IMR-90 (cell line): ENCODE measurements around the gene GLRB. TPM values are rescaled to one million over a fixed set of nuclear protein-coding genes. Genes with fewer than 3 reads are reported as not detected.
A peak's percentile ranks its signal among the peaks of the same experiment; 100 is the strongest.

ENCODE experiments used
- ATAC-seq: fragments of 200-7000 bp; cut with Tn5 transposase; 2 replicates; pipeline ENCODE4 v1.9.1; 2020; ENCODE audit warnings: low read depth, mild to moderate bottlenecking, moderate library complexity
- BruUV-seq: library from RNA; stranded (reverse); fragments of 400-500 nt; replicated peaks from 2 replicates; lab custom pipeline; 2021; lab: Mats Ljungman, UMichigan
- CTCF ChIA-PET: fragments of 300-600 bp; formaldehyde crosslinking; extraction: SDS; loops from one replicate; lab custom pipeline; 2021; ENCODE audit warnings: antibody characterized with exemption; lab: Yijun Ruan, JAX
- POLR2A ChIA-PET: fragments of 300-600 bp; sonication (Branson Sonifier 250); formaldehyde crosslinking; loops from one replicate; lab custom pipeline; 2022; ENCODE audit warnings: antibody characterized with exemption; ENCODE audit not compliant: unreplicated experiment; lab: Charles Lee
- DNase-seq: peaks from one replicate; pipeline ENCODE4 v3.0.0; 2013
- H2AFZ ChIP-seq: replicated peaks from 2 replicates; pipeline ENCODE3; 2013; ENCODE audit warnings: low read length, mild to moderate bottlenecking; ENCODE audit not compliant: poor library complexity
- H2AK5ac ChIP-seq: 2 replicates; pipeline ENCODE4 v1.6.1; 2013; ENCODE audit warnings: low read depth, low read length, inconsistent platforms
- H2AK9ac ChIP-seq: replicated peaks from 2 replicates; pipeline ENCODE3; 2013; ENCODE audit warnings: mild to moderate bottlenecking, low read depth, low read length, moderate library complexity; ENCODE audit not compliant: poor library complexity
- H2BK120ac ChIP-seq: 2 replicates; pipeline ENCODE4 v1.6.1; 2013; ENCODE audit warnings: low read depth, low read length, inconsistent platforms
- H2BK15ac ChIP-seq: 3 replicates; pipeline ENCODE4 v1.6.1; 2013; ENCODE audit warnings: low read depth, low read length, inconsistent platforms
- H2BK20ac ChIP-seq: 2 replicates; pipeline ENCODE4 v1.6.1; 2013; ENCODE audit warnings: low read depth, mild to moderate bottlenecking, inconsistent platforms, low read length, moderate library complexity
- H2BK5ac ChIP-seq: 2 replicates; pipeline ENCODE4 v1.6.1; 2013; ENCODE audit warnings: mild to moderate bottlenecking, low read depth, low read length, inconsistent platforms; ENCODE audit not compliant: poor library complexity, severe bottlenecking
- H3K14ac ChIP-seq: replicated peaks from 2 replicates; pipeline ENCODE4 v1.6.1; 2013; ENCODE audit warnings: low read depth, low read length, inconsistent platforms
- H3K18ac ChIP-seq: 2 replicates; pipeline ENCODE4 v1.6.1; 2013; ENCODE audit warnings: low read depth, low read length, control low read depth
- H3K23ac ChIP-seq: 2 replicates; pipeline ENCODE4 v1.6.1; 2013; ENCODE audit warnings: low read depth, low read length, inconsistent platforms
- H3K27ac ChIP-seq: 2 replicates; pipeline ENCODE4 v1.5.1; 2013; ENCODE audit warnings: mild to moderate bottlenecking, control low read depth, low read length; ENCODE audit not compliant: insufficient read depth
- H3K27me3 ChIP-seq: 2 replicates; pipeline ENCODE4 v1.6.1; 2013; ENCODE audit warnings: low read length; ENCODE audit not compliant: control insufficient read depth, insufficient read depth
- H3K36me3 ChIP-seq: 2 replicates; pipeline ENCODE4 v1.6.1; 2013; ENCODE audit warnings: low read length, mixed read lengths; ENCODE audit not compliant: control insufficient read depth, insufficient read depth
- H3K4ac ChIP-seq: 2 replicates; pipeline ENCODE4 v1.6.1; 2013; ENCODE audit warnings: low read depth, low read length, inconsistent platforms
- H3K4me1 ChIP-seq: 2 replicates; pipeline ENCODE4 v1.6.1; 2013; ENCODE audit warnings: low read length, mixed read lengths; ENCODE audit not compliant: control insufficient read depth, insufficient read depth
- H3K4me2 ChIP-seq: 2 replicates; pipeline ENCODE4 v1.6.1; 2013; ENCODE audit warnings: low read depth, mild to moderate bottlenecking, control low read depth, low read length, moderate library complexity
- H3K4me3 ChIP-seq: 2 replicates; pipeline ENCODE4 v1.5.1; 2013; ENCODE audit warnings: low read depth, mild to moderate bottlenecking, control low read depth, low read length, moderate library complexity; ENCODE audit not compliant: insufficient read depth
- H3K56ac ChIP-seq: 2 replicates; pipeline ENCODE4 v1.6.1; 2013; ENCODE audit warnings: low read length, inconsistent platforms; ENCODE audit not compliant: insufficient read depth; ENCODE audit errors: extremely low read depth
- H3K79me1 ChIP-seq, 2 experiments: 2 replicates each; pipeline ENCODE4 v1.6.1; 2013; ENCODE audit warnings: low read length in 2 of 2, inconsistent platforms in 1 of 2, low read depth in 1 of 2
- H3K9ac ChIP-seq: 2 replicates; pipeline ENCODE4 v1.6.1; 2013; ENCODE audit warnings: low read depth, low read length, control low read depth
- H3K9me1 ChIP-seq: 2 replicates; pipeline ENCODE4 v1.6.1; 2013; ENCODE audit warnings: low read length, inconsistent platforms; ENCODE audit not compliant: insufficient read depth
- H3K9me3 ChIP-seq: 2 replicates; pipeline ENCODE4 v1.6.1; 2013; ENCODE audit warnings: low read length; ENCODE audit not compliant: control insufficient read depth, insufficient read depth
- H4K20me1 ChIP-seq: 2 replicates; pipeline ENCODE4 v1.6.1; 2013; ENCODE audit warnings: low read length, inconsistent platforms; ENCODE audit not compliant: insufficient read depth
- H4K5ac ChIP-seq: 2 replicates; pipeline ENCODE4 v1.6.1; 2013; ENCODE audit warnings: mild to moderate bottlenecking, low read depth, low read length, control low read depth
- H4K8ac ChIP-seq, 2 experiments: 2 replicates each; pipeline ENCODE4 v1.6.1; 2013; ENCODE audit warnings: low read depth in 2 of 2, low read length in 2 of 2, control low read depth in 1 of 2, inconsistent platforms in 1 of 2
- H4K91ac ChIP-seq: 2 replicates; pipeline ENCODE4 v1.6.1; 2013; ENCODE audit warnings: low read depth, low read length, inconsistent platforms; ENCODE audit not compliant: insufficient read depth
- BHLHE40 ChIP-seq: fragments of 150-350 bp; IDR thresholded peaks from 2 replicates; pipeline ENCODE4 v1.6.1; 2016; ENCODE audit warnings: mild to moderate bottlenecking, low read depth, low read length
- CTCF ChIP-seq: conservative IDR thresholded peaks from 2 replicates; pipeline ENCODE4 v1.5.1; 2012; ENCODE audit warnings: mild to moderate bottlenecking, low read depth, low read length, improper control_type of control experiment
- RAD21 ChIP-seq: IDR thresholded peaks from 2 replicates; pipeline ENCODE4 v1.6.1; 2012; ENCODE audit warnings: low read length, improper control_type of control experiment
- SMC3 ChIP-seq: fragments of 150-350 bp; IDR thresholded peaks from 2 replicates; pipeline ENCODE4 v1.6.1; 2016; ENCODE audit warnings: low read depth, mild to moderate bottlenecking, antibody characterized with exemption, low read length, moderate library complexity
- dilution Hi-C: fragments of 300-500 bp; cut with HindIII; formaldehyde crosslinking; loops from one replicate; pipeline ENCODE4 v1.14.3; 2018; ENCODE audit warnings: low sequenced_read_pairs; ENCODE audit not compliant: unreplicated experiment
- in situ Hi-C: fragments of 300-500 bp; cut with MboI; formaldehyde crosslinking; loops from 3 replicates; pipeline ENCODE4 v1.14.3; 2019; ENCODE audit warnings: low sequenced_read_pairs, inconsistent platforms, mixed read lengths
- intact Hi-C: fragments of 100-400 bp; cut with micrococcal nuclease; formaldehyde crosslinking; loops from 2 replicates; pipeline ENCODE4 v1.10.0; 2022
- polyA plus RNA-seq, 3 experiments: library from polyadenylated mRNA; depleted of rRNA; stranded (reverse); fragments of >200 nt; gene quantifications; 2 replicates each; pipeline ENCODE4 v1.2.3, GENCODE V29; 2012; ENCODE audit warnings: low replicate concordance in 1 of 3
- total RNA-seq: library from RNA; depleted of rRNA; stranded (reverse); fragments of >200 nt; gene quantifications from 2 replicates; pipeline ENCODE4 v1.2.3, GENCODE V29; 2012

The GLRB gene
- total and polyA plus RNA-seq, 2 of the 4 experiments (the other 2 are of a cell fraction): 3.0 to 3.2 TPM

- Histone ChIP-seq H3K14ac (no peak overlapping the region), H2BK5ac (no peak overlapping the region), H2BK15ac (no peak overlapping the region), H4K5ac (no peak overlapping the region), H3K27ac (no peak overlapping the region), H3K36me3 (no peaks in the 10 kb centered on the region), H3K4me3 (no peak overlapping the region), H3K27me3 (no peaks in the 10 kb centered on the region), H3K9ac (no peak overlapping the region), H4K8ac (no peak overlapping the region), H2BK120ac (no peak overlapping the region), H3K9me1 (no peaks in the 10 kb centered on the region), H2AK9ac (no peak overlapping the region), H3K79me1 (no peaks in the 10 kb centered on the region), H4K91ac (no peak overlapping the region), H3K18ac (no peak overlapping the region), H4K20me1 (no peaks in the 10 kb centered on the region), H3K23ac (no peak overlapping the region), H3K4me2 (no peak overlapping the region), H3K4me1 (no peaks in the 10 kb centered on the region), H2BK20ac (no peak overlapping the region), H3K56ac (no peak overlapping the region), H2AK5ac (no peak overlapping the region), H3K9me3 (no peaks in the 10 kb centered on the region), H2AFZ (no peak overlapping the region), H3K4ac (no peak overlapping the region)
- in situ Hi-C loops: no loop called here
- DNase-seq (peak; percentile 52), ATAC-seq (peak; percentile 88)
- dilution Hi-C loops: no loop called here
- intact Hi-C loops: loop anchor here (1.0 to 10.0 kb wide), 7 partner anchors 80 to 959 kb away; no protein-coding TSS in a partner anchor
- ChIA-PET CTCF (interaction anchor here (1.1 kb wide), 1 partner anchor 652 kb away, joined by 4 read pairs; no protein-coding TSS in a partner anchor), POLR2A (no interaction called here)
- no TSS peak for BruUV-seq
- TF ChIP-seq CTCF: peak; percentile 67
- TF ChIP-seq RAD21: peak; percentile 74
- no peak for TF ChIP-seq BHLHE40
- peak; percentile 58 for TF ChIP-seq SMC3
These were observed 52.4 kb downstream of the GLRB start for GRCh38 chr4:157128395-157128794.
